WI38 (cell line): Measurements from ENCODE around the gene SETD3.

ENCODE experiments used
- H3K4me3 ChIP-seq: 2 replicates; pipeline ENCODE4 v1.5.1; 2011; ENCODE audit warnings: low read depth, mild to moderate bottlenecking, control low read depth, low read length
- CTCF ChIP-seq: IDR thresholded peaks from 2 replicates; pipeline ENCODE4 v1.5.1; 2012; ENCODE audit warnings: low read depth, mild to moderate bottlenecking, control low read depth, low read length

The SETD3 gene

GRCh38 chr14:99463974-99464373, 16.7 kb downstream of the SETD3 start:
- H3K4me3 ChIP-seq, result no peak overlapping the region
- no peak for TF ChIP-seq CTCF

DNA sequence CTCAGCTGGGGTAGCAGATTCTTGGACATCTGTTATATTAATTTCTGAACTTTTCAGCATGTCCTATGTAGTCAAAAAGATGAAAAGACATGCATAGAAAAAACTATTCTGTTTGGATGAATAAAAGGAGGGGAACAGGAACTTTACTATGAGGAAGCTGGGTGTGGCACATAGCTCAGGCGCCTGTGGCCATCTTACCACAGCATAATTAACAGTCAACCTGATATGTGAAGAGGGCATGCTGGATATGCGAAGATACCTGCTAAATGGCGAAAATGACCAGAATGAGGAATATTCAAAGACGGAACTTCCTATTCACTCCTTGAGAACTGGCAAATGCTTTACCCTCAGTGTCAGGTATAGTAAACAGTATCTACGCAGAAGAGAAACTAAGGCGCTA, 18.4 kb downstream of the SETD3 start:
- no peak overlapping the region for H3K4me3 ChIP-seq
- no peak for TF ChIP-seq CTCF

DNA sequence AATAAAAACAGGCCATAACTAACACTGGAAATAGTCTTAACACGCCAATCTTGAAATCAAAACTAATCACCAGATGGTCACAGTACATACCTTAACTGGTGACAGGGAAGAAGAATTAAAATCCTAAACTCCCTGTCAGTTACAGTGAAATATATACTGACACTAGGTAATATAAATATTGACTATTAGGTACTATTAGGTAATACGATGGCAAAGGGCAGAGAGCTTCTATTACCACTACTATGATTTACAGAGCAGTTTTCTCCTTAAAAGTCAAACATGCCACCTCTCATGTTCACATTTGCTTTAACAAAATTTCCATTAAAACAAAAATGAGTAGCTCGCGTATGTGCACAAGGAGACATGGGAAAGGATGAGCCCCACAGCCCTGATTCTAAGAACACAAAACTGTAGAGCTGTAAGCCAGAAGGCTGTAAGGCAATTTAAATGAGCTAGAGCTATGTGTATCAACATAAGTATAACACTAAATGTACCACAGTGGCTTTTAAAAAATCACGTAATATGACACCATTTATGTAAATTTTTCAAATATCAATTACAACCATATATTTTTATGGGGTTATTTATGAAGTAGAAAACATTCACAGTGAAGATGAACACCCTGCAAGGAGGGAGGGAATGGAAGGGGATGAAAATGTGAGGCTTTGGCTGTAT, 19.1 kb downstream of the SETD3 start:
- no peak for TF ChIP-seq CTCF
- H3K4me3 ChIP-seq, result no peak overlapping the region

- no peak for TF ChIP-seq CTCF
- no peak overlapping the region for H3K4me3 ChIP-seq
Observed at GRCh38 chr14:99460793-99461192, 19.9 kb downstream of the SETD3 start.

DNA sequence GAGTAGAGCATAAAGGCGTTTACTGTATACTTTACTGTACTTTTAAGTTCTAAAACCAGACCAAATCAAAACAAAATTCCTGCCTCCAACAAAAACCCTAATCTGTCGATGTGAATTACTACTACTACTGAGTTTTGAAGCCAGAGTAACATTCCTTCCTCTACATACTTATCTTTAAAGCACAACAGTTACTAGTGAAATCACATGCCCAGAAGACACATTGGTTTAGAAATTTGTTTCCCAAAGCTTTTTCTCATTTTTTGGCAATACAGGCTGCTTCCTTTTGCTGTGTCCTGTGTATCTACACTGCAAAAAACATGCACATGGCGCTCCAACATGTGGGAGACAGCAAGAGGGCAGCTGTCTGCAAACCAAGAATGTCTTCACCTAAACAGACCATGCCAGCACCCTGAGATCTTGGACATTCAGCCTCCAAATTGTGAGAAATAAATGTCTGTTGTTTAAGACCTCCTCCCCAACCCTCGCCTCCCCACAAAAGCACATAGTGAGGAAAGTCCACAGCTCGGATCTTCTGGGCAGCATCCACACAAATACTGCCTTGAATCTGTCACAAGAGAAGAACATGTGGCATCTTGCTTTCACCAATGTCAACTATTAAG, 21.1 kb downstream of the SETD3 start:
- no peak overlapping the region for H3K4me3 ChIP-seq
- TF ChIP-seq CTCF, result no peak

GRCh38 chr14:99454246-99454645, 26.4 kb downstream of the SETD3 start:
- H3K4me3 ChIP-seq, result no peak overlapping the region
- TF ChIP-seq CTCF, result no peak

- TF ChIP-seq CTCF, result no peak
- no peak overlapping the region for H3K4me3 ChIP-seq
Observed at GRCh38 chr14:99452968-99453367, 27.7 kb downstream of the SETD3 start.
